ENCODE results near the gene LRRC3.

- TF ChIP-seq CTCF (IDR thresholded peaks at IDR 0.05; ENCODE audit: low read depth, low read length, missing input control) (no peak), MAX (IDR thresholded peaks at IDR 0.05) (no peak), FOXA1 (IDR thresholded peaks at IDR 0.05) (no peak), TAF1 (conservative IDR thresholded peaks at IDR 0.05) (no peak), EGR1 (IDR thresholded peaks at IDR 0.05; ENCODE audit: low read depth in 2 of 2) (no peak), SP1 (IDR thresholded peaks at IDR 0.05) (no peak)
Measured at GRCh38 chr21:44490405-44490804, 35.1 kb downstream of the LRRC3 start.
